T1000 (cell line): Measurements from ENCODE around the gene KIF4B.
"Not testable (repeated sequence)": the region's sequence is repeated elsewhere in the genome, so short reads cannot be mapped to it uniquely, and the experiment has no call there.

Source experiments
- DNase-seq: peaks from one replicate; lab custom pipeline; 2025; ENCODE audit warnings: mixed read lengths; lab: John Stamatoyannopoulos, UW

KIF4B gene

DNA sequence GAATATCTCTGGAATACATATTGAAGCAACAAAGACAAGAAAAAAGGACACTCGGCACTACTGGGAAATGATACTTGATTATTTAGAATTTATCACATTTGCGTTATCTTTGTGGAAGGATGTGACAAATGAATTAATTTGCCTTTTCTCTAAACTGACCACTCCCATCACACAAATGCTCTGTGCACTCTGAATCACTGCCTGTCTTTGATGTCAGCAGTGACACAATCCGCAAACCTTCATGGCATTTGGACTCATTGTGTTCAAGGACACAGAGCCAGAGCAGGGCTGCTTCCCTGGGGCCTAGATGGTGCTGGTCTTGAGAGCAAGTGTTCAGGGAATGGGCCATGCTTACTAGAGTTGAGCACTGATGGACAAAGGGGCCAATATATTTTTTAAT lies 4.9 kb upstream of the KIF4B start:
- DNase-seq, result no peak

DNA sequence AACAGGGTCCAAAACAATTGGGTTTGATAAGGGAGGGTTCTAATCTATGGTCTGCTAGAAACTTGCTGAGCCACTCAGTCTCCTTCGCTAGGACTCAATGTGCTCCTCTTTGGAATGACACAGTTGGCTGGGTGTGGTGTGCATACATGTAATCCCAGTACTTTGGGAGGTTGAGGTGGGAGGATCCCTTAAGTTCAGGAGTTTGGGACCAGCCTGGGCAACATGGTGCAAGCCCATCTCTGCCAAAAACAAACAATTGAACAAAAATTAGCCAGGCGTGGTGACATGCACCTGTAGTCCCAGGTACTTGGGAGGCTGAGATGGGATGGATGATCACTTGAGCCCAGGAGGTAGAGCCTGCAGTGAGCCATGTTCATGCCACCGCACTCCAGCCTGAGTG lies 2.7 kb upstream of the KIF4B start:
- no peak for DNase-seq

DNA sequence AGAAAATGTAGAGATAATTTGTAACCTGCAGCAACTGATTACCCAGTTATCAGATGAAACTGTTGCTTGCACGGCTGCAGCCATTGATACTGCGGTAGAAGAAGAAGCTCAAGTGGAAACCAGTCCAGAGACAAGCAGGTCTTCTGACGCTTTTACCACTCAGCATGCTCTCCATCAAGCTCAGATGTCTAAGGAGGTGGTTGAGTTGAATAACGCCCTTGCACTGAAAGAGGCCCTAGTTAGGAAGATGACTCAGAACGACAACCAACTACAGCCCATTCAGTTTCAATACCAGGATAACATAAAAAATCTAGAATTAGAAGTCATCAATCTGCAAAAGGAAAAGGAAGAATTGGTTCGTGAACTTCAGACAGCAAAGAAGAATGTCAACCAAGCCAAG lies 1.7 kb downstream of the KIF4B start:
- no peak for DNase-seq

DNA sequence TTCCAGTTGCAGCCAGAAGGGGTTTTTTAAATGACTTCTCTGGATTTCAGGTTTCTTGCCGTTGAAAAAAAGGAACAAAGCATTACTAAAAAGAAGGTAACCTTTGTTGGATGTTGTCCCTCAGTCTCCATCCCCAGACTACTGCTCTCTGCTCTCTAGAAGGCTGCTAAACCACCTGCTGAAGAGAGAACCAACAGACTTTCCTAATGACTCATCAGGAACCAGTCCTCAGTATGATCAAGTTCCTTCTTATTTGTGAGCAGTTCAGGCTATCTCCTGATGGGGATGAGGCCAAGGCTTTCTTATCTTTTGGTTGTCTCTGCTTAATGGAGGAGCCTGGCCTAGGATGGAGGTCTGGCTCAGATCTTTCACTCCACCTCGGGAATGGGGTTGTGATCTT lies 4.1 kb downstream of the KIF4B start:
- DNase-seq, result no peak

DNA sequence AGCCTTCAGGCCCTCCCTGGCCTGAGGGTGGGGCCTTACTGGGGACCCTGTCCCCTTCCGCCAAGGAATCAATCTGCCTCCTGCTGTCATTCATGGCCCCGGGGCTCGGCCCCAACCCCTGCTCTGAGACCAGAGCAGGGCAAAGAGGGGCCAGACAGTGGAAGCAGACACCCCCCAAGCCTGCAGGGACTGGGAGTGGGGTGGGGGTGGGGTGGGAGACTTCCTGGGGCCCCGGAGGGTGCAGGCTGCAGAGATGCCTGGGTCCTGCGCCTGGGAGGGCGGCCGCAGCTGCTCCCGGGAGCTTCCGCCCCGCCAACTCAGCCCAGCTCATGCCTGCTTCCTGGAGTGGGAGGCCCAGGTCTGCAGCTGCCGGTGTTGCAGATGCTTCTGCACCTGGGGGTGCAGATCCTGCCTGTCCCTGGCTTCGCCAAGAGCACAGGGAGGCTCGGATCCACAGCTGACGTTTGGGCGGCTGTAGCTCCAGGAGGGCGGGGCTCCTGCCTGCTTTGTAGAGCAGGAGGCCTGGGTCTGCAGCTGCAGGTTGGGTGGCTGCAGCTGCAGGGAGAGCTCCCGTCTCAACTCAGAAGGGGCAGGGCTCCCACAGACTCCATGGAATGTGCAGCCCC lies 6.2 kb downstream of the KIF4B start:
- DNase-seq, result no peak

DNA sequence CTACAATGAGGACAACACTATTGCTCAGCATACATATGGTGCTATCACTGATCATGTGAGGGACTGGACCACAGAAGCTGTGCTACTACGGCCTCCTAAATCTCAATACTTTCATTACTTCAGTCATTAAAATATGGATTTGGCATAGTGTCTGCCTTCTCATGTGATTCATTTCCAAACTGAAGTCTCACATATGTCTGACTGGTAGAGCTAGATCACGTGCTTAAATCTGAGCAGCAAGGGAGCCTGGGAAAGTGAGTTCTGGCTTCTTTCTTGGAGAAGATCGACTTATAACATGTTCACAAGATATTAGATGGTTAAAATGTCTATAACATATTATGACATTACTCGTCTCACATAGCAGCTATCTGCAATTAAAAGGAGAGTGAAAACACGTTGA lies 8.3 kb downstream of the KIF4B start:
- no peak for DNase-seq

DNA sequence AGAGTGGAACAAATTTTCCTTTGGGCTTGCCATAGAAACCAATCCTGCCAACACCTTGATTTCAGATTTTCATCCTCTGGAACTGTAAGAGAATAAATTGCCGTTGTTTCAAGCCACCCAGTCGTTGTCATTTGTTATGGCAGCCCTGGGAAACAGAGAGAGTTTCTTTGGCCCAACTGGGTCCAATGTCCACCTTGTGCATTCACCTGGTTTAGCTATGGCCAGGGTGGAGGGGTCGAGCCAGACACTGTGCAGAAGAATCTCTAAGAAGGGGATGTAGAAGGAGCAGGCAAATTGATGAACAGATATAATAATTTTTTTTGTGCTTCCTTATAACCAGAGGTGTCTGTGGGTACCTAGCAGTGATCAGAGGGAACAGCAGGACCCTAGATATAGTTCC lies 9.8 kb downstream of the KIF4B start:
- no peak for DNase-seq

DNA sequence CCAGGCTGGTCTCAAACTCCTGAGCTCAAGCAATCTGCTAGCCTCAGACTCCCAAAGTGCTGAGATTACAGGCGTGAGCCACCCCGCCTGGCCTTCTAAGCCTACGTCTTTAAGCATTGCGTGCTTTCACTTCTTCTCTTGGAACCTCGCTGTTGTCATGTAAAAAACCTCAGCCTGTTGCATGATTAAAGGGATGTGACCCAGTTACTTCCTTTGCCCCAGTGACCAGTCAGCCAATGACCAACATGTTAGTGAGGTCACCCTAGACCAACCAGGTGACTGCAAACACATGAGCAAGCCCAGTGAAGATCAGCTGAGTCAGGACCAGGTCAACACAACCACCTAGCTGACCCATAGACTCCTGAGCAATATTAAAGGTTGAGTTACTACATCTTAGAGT lies 10.5 kb downstream of the KIF4B start:
- DNase-seq, result no peak

DNA sequence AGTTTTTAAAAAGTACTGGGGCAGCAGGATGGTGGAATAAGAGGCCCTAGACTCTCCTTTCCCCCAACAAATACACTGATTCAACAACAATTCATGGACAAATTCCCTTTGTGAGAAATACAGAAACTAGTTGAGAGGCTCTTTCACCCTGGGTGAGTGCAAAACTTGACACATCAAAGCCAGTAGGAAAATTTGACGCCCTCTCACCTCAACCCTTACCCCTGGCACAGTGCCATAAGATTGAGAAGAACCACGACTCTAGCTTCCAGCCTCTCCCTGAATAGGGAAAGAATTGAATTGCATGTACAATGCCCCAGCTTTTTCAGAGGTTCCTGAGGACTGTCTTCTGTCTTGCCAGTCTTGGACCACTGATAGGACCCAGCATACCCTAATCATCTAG lies 12.3 kb downstream of the KIF4B start:
- DNase-seq, result no peak

DNA sequence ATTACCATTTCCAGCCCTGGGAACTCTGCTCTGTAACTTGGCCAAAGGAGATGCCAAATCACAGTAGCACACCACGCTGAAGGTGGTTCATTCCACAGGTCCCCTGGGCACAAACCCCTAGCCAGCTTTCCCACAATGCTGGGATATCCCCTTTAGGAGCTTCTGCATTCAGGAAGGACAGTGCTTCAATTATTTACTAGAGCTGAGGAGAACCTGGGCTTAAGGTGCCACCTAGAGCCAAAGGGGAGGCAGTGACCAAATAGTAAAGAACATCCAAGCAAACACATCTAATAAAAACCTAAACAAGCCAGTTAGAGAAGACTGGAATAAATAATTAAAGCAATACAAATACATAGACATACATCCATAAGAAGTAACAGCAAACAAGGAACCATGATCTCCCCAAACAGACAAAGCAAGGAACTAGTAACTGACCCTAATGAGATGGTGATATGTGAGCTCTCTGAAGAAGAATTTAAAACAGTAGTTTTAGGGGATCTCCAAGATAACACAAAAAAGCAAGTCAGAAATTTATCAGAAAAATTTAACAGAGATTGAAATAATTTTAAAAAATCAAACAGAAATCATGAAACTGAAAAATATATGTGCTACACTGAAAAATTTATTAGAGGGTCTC lies 14.6 kb downstream of the KIF4B start:
- no peak for DNase-seq

DNA sequence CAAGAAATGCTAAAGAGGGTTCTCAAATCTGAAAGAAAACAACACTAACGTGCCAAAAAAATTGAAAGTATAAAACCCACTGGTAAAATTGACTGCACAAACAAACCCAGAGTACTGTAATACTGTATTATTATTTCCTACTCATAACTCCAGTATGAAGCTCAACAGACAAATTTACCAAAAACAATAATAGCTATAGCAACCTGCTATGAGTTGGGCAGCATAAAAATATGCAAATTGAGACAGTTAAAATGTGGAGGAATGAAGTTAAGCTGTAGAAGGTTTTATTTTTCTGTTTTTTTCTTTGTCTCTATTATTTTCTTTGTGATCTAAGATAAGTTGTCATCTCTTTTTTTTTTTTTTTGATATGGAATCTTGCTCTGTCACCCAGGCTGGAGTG lies 15.7 kb downstream of the KIF4B start:
- DNase-seq, result no peak

DNA sequence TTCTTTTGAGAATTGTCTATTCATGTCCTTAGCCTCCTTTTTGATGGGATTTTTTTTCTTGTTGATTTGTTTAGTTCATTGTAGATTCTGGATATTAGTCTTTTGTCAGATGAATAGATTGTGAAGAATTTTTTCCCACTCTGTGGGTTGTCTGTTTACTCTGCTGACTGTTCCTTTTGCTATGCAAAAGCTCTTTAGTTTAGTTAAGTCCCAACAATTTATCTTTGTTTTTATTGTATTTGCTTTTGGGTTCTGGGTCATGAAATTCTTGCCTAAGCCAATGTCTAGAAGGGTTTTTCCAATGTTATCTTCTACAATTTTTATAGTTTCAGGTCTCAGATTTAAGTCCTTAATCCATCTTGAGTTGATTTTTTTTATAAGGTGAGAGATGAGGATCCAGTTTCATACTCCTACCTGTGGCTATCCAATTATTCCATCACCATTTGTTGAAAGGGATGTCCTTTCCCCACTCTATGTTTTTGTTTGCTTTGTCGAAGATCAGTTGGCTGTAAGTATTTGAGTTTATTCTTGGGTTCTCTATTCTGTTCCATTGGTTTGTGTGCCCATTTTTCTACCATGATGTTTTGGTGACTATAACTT lies 20.7 kb downstream of the KIF4B start:
- DNase-seq, result not testable (repeated sequence)

DNA sequence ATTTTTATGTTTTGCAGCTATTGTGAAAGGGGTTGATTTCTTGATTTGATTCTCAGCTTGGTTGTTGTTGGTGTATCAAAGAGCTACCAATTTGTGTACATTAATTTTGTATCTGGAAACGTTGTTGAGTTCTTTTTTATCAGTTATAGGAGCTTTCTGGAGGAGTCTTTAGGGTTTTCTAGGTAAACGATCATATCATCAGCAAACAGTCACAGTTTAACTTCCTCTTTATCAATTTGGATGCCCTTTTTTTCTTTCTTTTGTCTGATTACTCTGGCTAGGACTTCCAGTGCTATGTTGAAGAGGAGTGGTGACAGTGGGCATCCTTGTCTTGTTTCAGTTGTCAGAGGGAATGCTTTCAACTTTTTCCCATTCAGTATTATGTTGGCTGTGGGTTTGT lies 21.5 kb downstream of the KIF4B start:
- not testable (repeated sequence) for DNase-seq

DNA sequence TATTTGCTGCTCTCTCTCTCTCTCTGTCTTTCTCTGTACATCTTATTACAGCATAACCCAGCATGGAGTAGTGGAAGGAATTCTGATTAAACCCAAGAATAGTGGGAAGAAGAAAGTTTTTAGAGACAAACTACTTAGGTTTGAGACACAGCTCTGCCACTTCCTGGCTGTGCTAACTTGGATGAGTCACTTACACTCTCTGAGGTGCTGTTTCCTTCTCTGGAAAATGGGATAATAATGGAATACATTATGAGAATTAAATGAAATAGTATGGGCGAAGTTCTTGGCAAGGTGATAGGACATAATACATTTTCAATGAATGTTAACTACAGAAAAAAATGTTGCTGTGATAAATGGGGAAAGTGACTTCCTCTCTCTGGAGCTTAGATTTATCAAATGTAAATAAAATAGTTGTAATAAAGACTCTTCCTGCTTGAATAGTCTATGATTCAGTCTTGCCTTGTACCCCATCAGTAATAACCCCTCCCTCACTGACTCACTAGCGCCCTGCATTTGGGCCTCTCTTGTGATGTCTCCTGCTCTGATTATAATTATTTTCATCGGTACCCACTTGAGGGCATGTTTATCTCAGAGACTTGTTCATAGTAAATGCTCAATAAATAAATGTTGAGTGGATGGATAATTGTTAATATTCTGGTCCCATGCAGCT lies 27.6 kb downstream of the KIF4B start:
- DNase-seq, result no peak

DNA sequence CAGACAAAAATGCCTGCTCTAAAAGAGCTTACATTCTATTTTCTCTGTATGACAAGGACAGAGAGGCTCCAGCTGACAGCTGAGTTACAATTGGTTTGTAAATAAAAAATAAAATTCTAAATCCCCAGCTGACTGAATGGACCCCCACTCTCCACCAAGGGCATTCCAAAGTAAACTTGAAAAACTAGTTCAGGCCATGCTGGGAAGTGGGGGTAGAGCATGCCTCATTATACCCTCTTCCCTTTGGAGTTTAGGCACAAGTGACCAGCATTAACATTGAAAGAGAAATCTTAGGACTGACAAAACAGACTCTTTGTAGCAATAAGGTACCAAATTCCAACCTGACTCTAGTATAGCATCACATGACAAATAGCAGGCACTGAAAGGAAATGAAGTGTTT lies 31.0 kb downstream of the KIF4B start:
- no peak for DNase-seq

DNA sequence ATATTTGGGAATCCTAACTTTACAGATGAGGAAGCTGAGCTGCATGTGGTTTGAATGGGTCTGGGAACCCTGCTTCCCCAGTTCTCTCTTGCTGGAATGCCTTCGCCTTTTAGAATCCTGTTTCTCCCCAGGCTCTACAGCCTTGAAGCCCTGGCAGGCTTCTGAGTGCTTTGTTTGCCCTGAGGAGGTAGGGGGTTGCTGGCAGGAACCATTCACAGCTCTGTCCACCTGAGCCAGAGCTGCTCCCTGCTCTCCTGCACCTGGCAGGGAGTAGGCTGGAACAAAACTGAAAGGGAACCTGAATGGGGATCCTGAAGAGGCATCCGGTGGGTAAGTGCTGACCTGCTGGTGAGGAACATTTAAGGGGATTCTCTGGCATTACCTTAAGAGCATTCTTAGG lies 33.0 kb downstream of the KIF4B start:
- no peak for DNase-seq

DNA sequence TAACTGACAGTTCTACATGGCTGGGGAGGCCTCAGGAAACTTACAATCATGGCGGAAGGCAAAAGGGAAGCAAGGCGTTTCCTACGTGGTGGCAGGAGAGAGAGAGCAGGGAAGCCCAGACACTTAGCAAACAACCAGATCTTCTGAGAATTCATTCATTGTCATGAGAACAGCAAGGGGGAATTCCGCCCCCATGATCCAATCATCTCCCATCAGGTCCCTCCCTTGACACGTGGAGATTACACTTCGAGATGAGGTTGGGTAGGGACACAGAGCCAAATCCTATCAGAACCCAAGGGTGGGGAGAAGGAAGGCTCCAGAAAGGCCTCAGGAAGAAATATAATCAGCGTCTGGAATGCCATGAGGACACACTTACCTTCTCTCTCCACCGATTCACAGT lies 34.3 kb downstream of the KIF4B start:
- DNase-seq, result no peak

DNA sequence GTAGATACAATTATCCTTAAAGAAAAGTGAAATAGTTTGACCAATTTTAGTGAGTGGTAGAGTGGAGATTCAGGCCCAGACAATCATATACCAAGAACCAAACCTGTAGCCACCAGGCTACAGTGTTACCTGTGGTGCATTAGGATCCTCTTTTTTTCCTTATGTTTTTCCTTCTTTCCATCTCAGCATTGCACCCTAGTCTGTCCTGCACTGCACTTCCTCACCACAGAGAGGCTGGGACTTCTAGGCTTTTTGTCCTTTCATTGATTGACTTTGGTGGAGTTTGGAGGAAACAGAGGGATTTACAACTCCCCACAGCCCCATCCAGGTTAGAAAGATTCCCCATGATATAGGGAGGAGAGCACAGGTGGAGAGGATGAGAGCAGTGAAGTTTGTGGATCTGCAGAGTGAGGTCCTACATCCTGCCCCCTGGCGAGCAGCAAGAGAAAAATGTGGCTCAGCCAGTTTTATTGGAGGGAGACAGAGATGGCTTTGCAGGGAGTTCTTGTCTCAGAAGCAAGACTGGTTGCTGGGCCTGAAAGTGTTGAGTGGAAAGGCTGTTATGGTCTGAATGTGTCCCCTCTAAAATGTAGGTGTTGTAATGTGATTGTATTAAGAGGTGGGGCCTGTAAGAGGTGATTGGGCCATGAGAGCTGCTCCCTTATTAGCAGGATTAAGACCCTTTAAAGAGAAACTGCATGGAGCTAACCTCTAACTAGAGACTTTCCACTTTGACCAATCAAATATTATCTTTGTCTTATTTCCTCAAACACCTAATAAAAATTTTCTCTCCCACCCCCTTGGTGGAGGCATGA lies 36.2 kb downstream of the KIF4B start:
- DNase-seq, result no peak

DNA sequence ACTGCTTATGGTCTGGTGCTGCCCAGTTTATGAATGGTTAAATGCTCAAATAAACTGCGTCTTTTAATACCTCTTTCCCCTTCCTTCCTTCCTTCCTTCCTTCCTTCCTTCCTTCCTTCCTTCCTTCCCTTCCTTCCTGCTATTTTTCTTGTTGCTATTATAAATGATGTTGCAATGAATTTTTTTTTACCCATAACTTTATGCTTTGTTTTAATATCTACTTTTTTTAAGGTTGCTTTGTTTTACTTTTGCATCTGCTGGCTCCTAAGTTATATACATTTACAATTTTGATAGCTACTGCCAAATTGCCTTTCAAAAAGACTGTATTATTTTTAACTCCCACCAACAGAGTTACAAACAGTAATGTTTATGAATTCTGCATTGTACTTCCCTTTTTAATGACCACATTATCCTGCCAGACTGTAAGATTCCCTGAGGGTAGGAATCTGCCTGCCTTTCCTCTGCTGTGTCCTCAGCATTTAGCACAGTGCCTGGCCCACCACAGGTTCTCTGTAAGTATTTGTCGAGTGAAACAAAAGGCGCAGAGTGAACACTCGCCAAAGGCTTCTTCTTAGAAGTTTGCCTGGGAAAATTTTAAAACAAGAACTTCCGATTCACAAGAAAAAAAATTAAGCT lies 36.9 kb downstream of the KIF4B start:
- DNase-seq, result no peak

DNA sequence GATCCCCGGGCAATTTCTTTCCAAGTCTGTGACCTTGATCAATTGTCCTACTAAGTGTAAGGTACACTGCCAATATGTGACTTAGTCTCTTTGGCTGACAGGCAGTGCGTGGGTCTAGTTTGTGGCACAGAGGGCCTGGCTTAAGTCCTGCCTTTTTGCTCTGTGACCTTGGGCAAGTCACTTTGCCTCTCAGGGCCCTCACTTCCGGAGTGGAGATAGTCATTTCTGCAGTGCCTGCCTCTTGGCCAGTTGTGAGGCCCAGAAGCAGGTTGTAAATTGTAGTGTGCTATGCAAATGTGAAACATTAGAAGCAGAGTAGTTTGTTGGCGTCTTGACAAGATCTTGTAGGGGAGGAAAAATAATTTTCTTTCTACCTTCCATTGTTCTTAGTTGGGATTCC lies 39.0 kb downstream of the KIF4B start:
- DNase-seq, result no peak

DNA sequence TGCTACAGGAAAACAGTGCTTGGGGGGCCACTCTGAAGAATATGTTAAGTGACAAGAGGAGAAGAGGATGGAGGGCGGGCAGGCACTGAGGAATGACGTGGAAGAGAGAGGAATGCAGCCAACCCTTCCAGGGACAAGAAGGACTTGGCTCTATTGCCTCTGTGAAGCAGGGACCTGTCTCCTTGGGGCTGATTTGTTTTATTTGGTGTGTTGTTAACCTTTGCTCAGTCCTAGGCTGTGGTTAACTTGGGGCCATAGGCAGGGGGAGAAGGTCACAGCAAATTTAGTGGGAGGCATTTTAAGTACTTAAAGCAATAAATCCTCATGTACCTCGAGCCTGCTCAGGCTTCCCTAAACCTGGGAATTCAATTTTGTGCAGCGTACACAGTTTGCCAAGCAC lies 39.9 kb downstream of the KIF4B start:
- no peak for DNase-seq
